GM12892 (cell line): Measurements from ENCODE around the gene ZMYND10.

Experiments used
- POLR2AphosphoS5 ChIP-seq: IDR thresholded peaks from 2 replicates; pipeline ENCODE4 v1.6.1; 2011; ENCODE audit warnings: low read depth, low read length, control low read depth
- TAF1 ChIP-seq: IDR thresholded peaks from 2 replicates; pipeline ENCODE4 v1.6.1; 2011; ENCODE audit warnings: low read depth, mild to moderate bottlenecking, control low read depth, low read length, borderline replicate concordance

- TF ChIP-seq POLR2AphosphoS5, result peak; percentile 38; the same call in 1 of the 2 replicates
- TF ChIP-seq TAF1, result no peak
Observed at GRCh38 chr3:50340448-50341329, 4.8 kb downstream of the ZMYND10 start, which contains the start of gene RASSF1.
